ENCODE measurements around the gene CELSR1. TPM values are rescaled to one million over a fixed set of nuclear protein-coding genes. Genes with fewer than 3 reads are reported as not detected.

The CELSR1 gene
- total and polyA plus RNA-seq, 2 donors (not counting 1 experiment from before 2014, with no cell fraction given), result 30.2 to 34.8 TPM

GRCh38 chr22:46329616-46330015 lies 207.8 kb downstream of the CELSR1 start:
- DNase-seq, result no peak
- POLR2A ChIA-PET, result no interaction called here

GRCh38 chr22:46328797-46329196 lies 208.6 kb downstream of the CELSR1 start:
- ATAC-seq (ENCODE audit: low read depth) (no peak), DNase-seq (no peak)
- no peak overlapping the region for H3K27ac ChIP-seq (ENCODE audit: low read length in 2 of 2)
- no peak overlapping the region for H2AFZ ChIP-seq (ENCODE audit: insufficient read depth, low read depth, low read length, poor library complexity, severe bottlenecking)
- no peaks in the 10 kb centered on the region for H3K79me2 ChIP-seq (ENCODE audit: control insufficient read depth, insufficient read depth, low read length)
- no peak overlapping the region for H3K27ac Mint-ChIP-seq
- WGBS (ENCODE audit: insufficient coverage), result 96% methylated on average over 11 of the region's 11 CpGs
- no peaks in the 10 kb centered on the region for H3K27me3 ChIP-seq (replicated peaks in 1 of 4; ENCODE audit: control extremely low read depth in 1 of 4, control insufficient read depth in 3 of 4, insufficient read depth in 4 of 4, low read length in 3 of 4)
- no peaks in the 10 kb centered on the region for H3K4me1 ChIP-seq (ENCODE audit: control insufficient read depth in 2 of 2, insufficient read depth in 2 of 2, low read length in 2 of 2)
- POLR2A ChIA-PET, result no interaction called here
- H3K9me3 Mint-ChIP-seq (ENCODE audit: insufficient read depth), result no peaks in the 10 kb centered on the region
- H3K9me3 ChIP-seq (ENCODE audit: control extremely low read depth in 1 of 3, control insufficient read depth in 2 of 3, insufficient read depth in 1 of 3, low read length in 2 of 3), result no peaks in the 10 kb centered on the region
- no peak overlapping the region for H3K4me3 Mint-ChIP-seq
- intact Hi-C loops (cut with micrococcal nuclease), result no loop called here
- TF ChIP-seq EZH2 (IDR thresholded peaks at IDR 0.05; ENCODE audit: borderline replicate concordance, insufficient read depth, low read depth, low read length, poor library complexity, severe bottlenecking), result no peak
- no peak for TF ChIP-seq CTCF (IDR thresholded peaks at IDR 0.05)
- H3K4me1 Mint-ChIP-seq, result no peaks in the 10 kb centered on the region
- no peak overlapping the region for H3K4me2 ChIP-seq (replicated peaks; ENCODE audit: low read depth, low read length, poor library complexity, severe bottlenecking)
- H3K36me3 ChIP-seq (replicated peaks in 1 of 2; ENCODE audit: control extremely low read depth in 1 of 2, control insufficient read depth in 1 of 2, extremely low read depth in 1 of 2, insufficient read depth in 2 of 2, low read length in 1 of 2), result no peaks in the 10 kb centered on the region
- no peak overlapping the region for H3K4me3 ChIP-seq (ENCODE audit: control extremely low read depth in 1 of 5, extremely low read depth in 1 of 5, insufficient read depth in 1 of 5, low read depth in 2 of 5, low read length in 4 of 5)
- H3K9ac ChIP-seq (ENCODE audit: low read length), result no peak overlapping the region
- CTCF ChIA-PET, result no interaction called here
- H3K27me3 Mint-ChIP-seq, result no peaks in the 10 kb centered on the region
- no peaks in the 10 kb centered on the region for H4K20me1 ChIP-seq (ENCODE audit: control insufficient read depth, insufficient read depth, low read length, poor library complexity, severe bottlenecking)

More at GRCh38 chr22:46329616-46330015, 207.8 kb downstream of the CELSR1 start:
- Mint-ChIP-seq H3K4me3 (no peak overlapping the region), H3K4me1 (peaks cover 3% of the 10 kb centered on the region), H3K9me3 (ENCODE audit: insufficient read depth) (no peaks in the 10 kb centered on the region), H3K27ac (no peak overlapping the region), H3K27me3 (no peaks in the 10 kb centered on the region)
- H3K4me3 ChIP-seq (ENCODE audit: control extremely low read depth in 1 of 5, extremely low read depth in 1 of 5, insufficient read depth in 1 of 5, low read depth in 2 of 5, low read length in 4 of 5), result no peak overlapping the region
- H4K20me1 ChIP-seq (ENCODE audit: control insufficient read depth, insufficient read depth, low read length, poor library complexity, severe bottlenecking), result no peaks in the 10 kb centered on the region
- H3K36me3 ChIP-seq (replicated peaks in 1 of 2; ENCODE audit: control extremely low read depth in 1 of 2, control insufficient read depth in 1 of 2, extremely low read depth in 1 of 2, insufficient read depth in 2 of 2, low read length in 1 of 2), result no peaks in the 10 kb centered on the region
- no peak overlapping the region for H3K4me2 ChIP-seq (replicated peaks; ENCODE audit: low read depth, low read length, poor library complexity, severe bottlenecking)
- no peaks in the 10 kb centered on the region for H3K27me3 ChIP-seq (replicated peaks in 1 of 4; ENCODE audit: control extremely low read depth in 1 of 4, control insufficient read depth in 3 of 4, insufficient read depth in 4 of 4, low read length in 3 of 4)
- TF ChIP-seq CTCF (IDR thresholded peaks at IDR 0.05), result no peak
- TF ChIP-seq EZH2 (IDR thresholded peaks at IDR 0.05; ENCODE audit: borderline replicate concordance, insufficient read depth, low read depth, low read length, poor library complexity, severe bottlenecking), result no peak
- intact Hi-C loops (cut with micrococcal nuclease), result no loop called here
- H3K4me1 ChIP-seq (ENCODE audit: control insufficient read depth in 2 of 2, insufficient read depth in 2 of 2, low read length in 2 of 2), result peaks cover 0 to under 1% of the 10 kb centered on the region in 2 donors
- CTCF ChIA-PET, result no interaction called here
- no peaks in the 10 kb centered on the region for H3K9me3 ChIP-seq (ENCODE audit: control extremely low read depth in 1 of 3, control insufficient read depth in 2 of 3, insufficient read depth in 1 of 3, low read length in 2 of 3)
- no peak overlapping the region for H3K9ac ChIP-seq (ENCODE audit: low read length)
- H3K27ac ChIP-seq (ENCODE audit: low read length in 2 of 2), result no peak overlapping the region
- no peak overlapping the region for H2AFZ ChIP-seq (ENCODE audit: insufficient read depth, low read depth, low read length, poor library complexity, severe bottlenecking)
- no peak for ATAC-seq (ENCODE audit: low read depth)
- no peaks in the 10 kb centered on the region for H3K79me2 ChIP-seq (ENCODE audit: control insufficient read depth, insufficient read depth, low read length)
- WGBS (ENCODE audit: insufficient coverage), result 98% methylated on average over 6 of the region's 8 CpGs
